GM19239 (cell line): ENCODE measurements around the gene ADGRF3.
"Not testable (repeated sequence)": the region's sequence is repeated elsewhere in the genome, so short reads cannot be mapped to it uniquely, and the experiment has no call there.

ENCODE experiments used
- DNase-seq: peaks from one replicate; pipeline ENCODE4 v3.0.0; 2011; ENCODE audit warnings: low spot score; ENCODE audit not compliant: insufficient read length
- FAIRE-seq: peaks from 2 replicates; lab custom pipeline; 2011; peaks lifted over from hg19 to GRCh38; lab: Jason Lieb, UNC

Gene ADGRF3

GRCh38 chr2:26324479-26324878 lies 22.1 kb downstream of the ADGRF3 start:
- not testable (repeated sequence) for DNase-seq, FAIRE-seq

- DNase-seq (no peak), FAIRE-seq (no peak)
Measured at GRCh38 chr2:26318950-26319349, 27.6 kb downstream of the ADGRF3 start.

- FAIRE-seq: no peak
- no peak for DNase-seq
Measured at GRCh38 chr2:26317377-26318105, 29.0 kb downstream of the ADGRF3 start.

GRCh38 chr2:26316845-26317244 lies 29.7 kb downstream of the ADGRF3 start:
- DNase-seq (no peak), FAIRE-seq (no peak)

GRCh38 chr2:26316041-26316440 lies 30.5 kb downstream of the ADGRF3 start:
- DNase-seq (no peak), FAIRE-seq (no peak)

- no peak for FAIRE-seq
- no peak for DNase-seq
Measured at GRCh38 chr2:26314243-26314642, 32.3 kb downstream of the ADGRF3 start.

- no peak for DNase-seq
- FAIRE-seq: no peak
Measured at GRCh38 chr2:26313446-26313845, 33.1 kb downstream of the ADGRF3 start.

- DNase-seq (no peak), FAIRE-seq (no peak)
Measured at GRCh38 chr2:26312471-26312870, 34.1 kb downstream of the ADGRF3 start.

- DNase-seq: no peak
- no peak for FAIRE-seq
Measured at GRCh38 chr2:26309921-26310320, 36.7 kb downstream of the ADGRF3 start.

GRCh38 chr2:26305540-26305939 lies 41.0 kb downstream of the ADGRF3 start:
- FAIRE-seq: no peak

GRCh38 chr2:26305094-26305493 lies 41.5 kb downstream of the ADGRF3 start:
- not testable (repeated sequence) for FAIRE-seq, DNase-seq

More at GRCh38 chr2:26305540-26305939, 41.0 kb downstream of the ADGRF3 start:
- DNase-seq: no peak

- no peak for DNase-seq
- FAIRE-seq: no peak
Measured at GRCh38 chr2:26302846-26303245, 43.7 kb downstream of the ADGRF3 start.

- FAIRE-seq (peak; percentile 31), DNase-seq (no peak)
Measured at GRCh38 chr2:26300234-26300925, 46.2 kb downstream of the ADGRF3 start.

GRCh38 chr2:26299471-26300101 lies 47.0 kb downstream of the ADGRF3 start:
- FAIRE-seq (peak; percentile 75), DNase-seq (no peak)

- no peak for DNase-seq
- peak; percentile 51 for FAIRE-seq
Measured at GRCh38 chr2:26298638-26299393, 47.8 kb downstream of the ADGRF3 start.

GRCh38 chr2:26298286-26298637 lies 48.3 kb downstream of the ADGRF3 start:
- FAIRE-seq (no peak), DNase-seq (no peak)

- DNase-seq: no peak
- FAIRE-seq: no peak
Measured at GRCh38 chr2:26297061-26297460, 49.5 kb downstream of the ADGRF3 start.

GRCh38 chr2:26295511-26295910 lies 51.1 kb downstream of the ADGRF3 start:
- no peak for DNase-seq
- FAIRE-seq: no peak

GRCh38 chr2:26292646-26293045 lies 53.9 kb downstream of the ADGRF3 start:
- no peak for FAIRE-seq
- DNase-seq: no peak

- FAIRE-seq (no peak), DNase-seq (no peak)
Measured at GRCh38 chr2:26290001-26290400, 56.6 kb downstream of the ADGRF3 start.

GRCh38 chr2:26285931-26286330 lies 60.7 kb downstream of the ADGRF3 start:
- DNase-seq: no peak
- no peak for FAIRE-seq
